ENCODE results near the gene TELO2. TPM values are rescaled to one million over a fixed set of nuclear protein-coding genes. Genes with fewer than 3 reads are reported as not detected.
A peak's percentile ranks its signal among the peaks of the same experiment; 100 is the strongest.
"Not testable (repeated sequence)": the region's sequence is repeated elsewhere in the genome, so short reads cannot be mapped to it uniquely, and the experiment has no call there.

TELO2 gene
- total RNA-seq, 2 experiments from 2014 or later = 29.7 to 30.8 TPM

DNA sequence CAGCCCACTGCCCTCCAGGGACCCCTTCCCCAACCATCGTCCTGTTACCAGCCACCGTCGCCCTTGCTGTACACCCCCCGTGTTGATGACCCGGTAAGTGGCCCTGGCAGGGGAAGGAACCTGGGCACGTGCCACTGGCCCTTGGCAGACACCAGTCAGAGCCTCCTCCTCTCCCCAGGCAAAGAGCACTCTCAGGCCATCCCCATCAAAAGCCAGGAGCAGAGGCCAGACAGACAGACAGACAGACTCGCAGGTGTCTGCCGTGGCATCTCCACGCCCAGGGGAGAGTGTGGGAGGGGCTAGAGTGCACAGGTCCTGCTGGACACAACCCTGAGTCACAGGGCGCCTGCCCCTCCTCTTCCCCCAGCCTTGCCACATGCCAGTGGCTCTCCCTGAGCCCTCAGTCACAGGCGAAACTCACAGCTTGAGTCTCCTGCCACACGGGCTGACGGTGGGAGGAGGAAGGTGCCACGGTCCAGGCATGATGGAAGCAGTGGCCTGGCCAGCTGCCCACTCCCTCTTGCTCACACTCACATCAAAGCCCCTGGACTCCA is 26.1 kb upstream of the TELO2 start:
- Mint-ChIP-seq H3K4me3 (no peak overlapping the region), H3K9me3 (no peaks in the 10 kb centered on the region), H3K27me3 (no peaks in the 10 kb centered on the region), H3K36me3 (ENCODE audit: low read depth) (peaks cover 9% of the 10 kb centered on the region), H3K4me1 (ENCODE audit: low read depth) (peaks cover 25% of the 10 kb centered on the region), H3K27ac (no peak overlapping the region)
- TF ChIP-seq, protein P1, sequence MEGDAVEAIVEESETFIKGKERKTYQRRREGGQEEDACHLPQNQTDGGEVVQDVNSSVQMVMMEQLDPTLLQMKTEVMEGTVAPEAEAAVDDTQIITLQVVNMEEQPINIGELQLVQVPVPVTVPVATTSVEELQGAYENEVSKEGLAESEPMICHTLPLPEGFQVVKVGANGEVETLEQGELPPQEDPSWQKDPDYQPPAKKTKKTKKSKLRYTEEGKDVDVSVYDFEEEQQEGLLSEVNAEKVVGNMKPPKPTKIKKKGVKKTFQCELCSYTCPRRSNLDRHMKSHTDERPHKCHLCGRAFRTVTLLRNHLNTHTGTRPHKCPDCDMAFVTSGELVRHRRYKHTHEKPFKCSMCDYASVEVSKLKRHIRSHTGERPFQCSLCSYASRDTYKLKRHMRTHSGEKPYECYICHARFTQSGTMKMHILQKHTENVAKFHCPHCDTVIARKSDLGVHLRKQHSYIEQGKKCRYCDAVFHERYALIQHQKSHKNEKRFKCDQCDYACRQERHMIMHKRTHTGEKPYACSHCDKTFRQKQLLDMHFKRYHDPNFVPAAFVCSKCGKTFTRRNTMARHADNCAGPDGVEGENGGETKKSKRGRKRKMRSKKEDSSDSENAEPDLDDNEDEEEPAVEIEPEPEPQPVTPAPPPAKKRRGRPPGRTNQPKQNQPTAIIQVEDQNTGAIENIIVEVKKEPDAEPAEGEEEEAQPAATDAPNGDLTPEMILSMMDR (IDR thresholded peaks at IDR 0.05) = no peak
- CTCF ChIA-PET = interaction anchor here (0.7 kb wide), 1 partner anchor 674 kb away, joined by 5 read pairs; no protein-coding TSS in a partner anchor
- H3K4me3 ChIP-seq (ENCODE audit: low read length) = no peak overlapping the region
- H3K4me1 ChIP-seq (ENCODE audit: insufficient read depth, low read length) = peaks cover 17% of the 10 kb centered on the region
- H3K27me3 ChIP-seq (ENCODE audit: control insufficient read depth in 1 of 2, insufficient read depth in 2 of 2, low read length in 2 of 2) = no peaks in the 10 kb centered on the region
- H3K36me3 ChIP-seq (ENCODE audit: insufficient read depth, low read length) = peaks cover 9% of the 10 kb centered on the region
- no peaks in the 10 kb centered on the region for H3K9me3 ChIP-seq (ENCODE audit: control insufficient read depth in 1 of 2, insufficient read depth in 1 of 2, low read length in 2 of 2)
- intact Hi-C loops (cut with DNase I, micrococcal nuclease) = no loop called here
- POLR2A ChIA-PET = no interaction called here
- H3K27ac ChIP-seq (ENCODE audit: low read depth in 1 of 2, low read length in 2 of 2) = no peak overlapping the region
- DNase-seq (no peak), ATAC-seq (ENCODE audit: poor library complexity) (no peak)

DNA sequence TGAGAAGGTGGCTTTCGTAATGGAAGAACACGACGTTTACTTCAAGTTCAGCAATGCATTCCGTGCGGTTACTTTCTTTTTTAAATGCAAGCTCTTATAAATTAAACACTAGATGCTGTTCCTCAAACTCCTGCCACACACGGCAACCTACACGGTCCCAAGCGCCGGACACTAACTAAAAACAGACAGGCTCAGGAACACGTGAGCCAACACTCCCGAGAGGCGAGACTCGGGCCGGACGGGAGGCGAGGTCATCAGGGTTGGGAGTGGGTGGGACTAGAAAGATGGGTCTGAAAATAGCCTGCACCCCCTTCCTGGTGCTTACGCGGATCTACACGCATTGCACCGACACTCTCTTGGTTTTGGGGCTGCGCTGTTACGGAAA is 24.7 kb upstream of the TELO2 start:
- no peak overlapping the region for H3K4me3 ChIP-seq (ENCODE audit: low read length)
- no peaks in the 10 kb centered on the region for H3K9me3 ChIP-seq (ENCODE audit: control insufficient read depth in 1 of 2, insufficient read depth in 1 of 2, low read length in 2 of 2)
- Mint-ChIP-seq H3K4me1 (ENCODE audit: low read depth) (peaks cover 34% of the 10 kb centered on the region), H3K27me3 (no peaks in the 10 kb centered on the region), H3K9me3 (no peaks in the 10 kb centered on the region), H3K27ac (no peak overlapping the region), H3K36me3 (ENCODE audit: low read depth) (peaks cover 4% of the 10 kb centered on the region), H3K4me3 (no peak overlapping the region)
- H3K36me3 ChIP-seq (ENCODE audit: insufficient read depth, low read length) = peaks cover 9% of the 10 kb centered on the region
- ATAC-seq (ENCODE audit: poor library complexity) (no peak), DNase-seq (no peak)
- CTCF ChIA-PET = no interaction called here
- no peaks in the 10 kb centered on the region for H3K27me3 ChIP-seq (ENCODE audit: control insufficient read depth in 1 of 2, insufficient read depth in 2 of 2, low read length in 2 of 2)
- H3K4me1 ChIP-seq (ENCODE audit: insufficient read depth, low read length) = peaks cover 23% of the 10 kb centered on the region
- H3K27ac ChIP-seq (ENCODE audit: low read depth in 1 of 2, low read length in 2 of 2) = no peak overlapping the region
- POLR2A ChIA-PET = no interaction called here
- intact Hi-C loops (cut with DNase I, micrococcal nuclease) = no loop called here
- TF ChIP-seq, protein P1 (IDR thresholded peaks at IDR 0.05) = no peak

DNA sequence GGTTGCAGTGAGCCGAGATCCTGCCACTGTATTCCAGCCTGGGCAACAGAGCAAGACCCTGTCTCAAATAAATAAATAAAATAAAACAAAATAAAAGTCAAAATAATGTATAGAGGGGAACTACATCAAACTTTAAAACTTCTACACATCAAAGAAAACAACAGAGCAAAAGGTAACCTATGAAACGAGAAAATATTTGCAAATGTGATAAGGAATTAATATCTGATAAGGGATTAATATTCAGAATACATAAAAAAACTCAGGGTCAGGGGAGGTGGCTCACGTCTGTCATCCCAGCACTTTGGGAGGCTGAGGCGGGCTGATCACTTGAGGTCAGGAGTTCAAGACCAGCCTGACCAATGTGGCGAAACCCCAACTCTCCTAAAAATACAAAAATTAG is 24.0 kb upstream of the TELO2 start:
- H3K36me3 ChIP-seq (ENCODE audit: insufficient read depth, low read length); H3K4me3 Mint-ChIP-seq; POLR2A ChIA-PET; CTCF ChIA-PET; H3K27me3 ChIP-seq (ENCODE audit: control insufficient read depth in 1 of 2, insufficient read depth in 2 of 2, low read length in 2 of 2); ATAC-seq (ENCODE audit: poor library complexity); DNase-seq; H3K36me3 Mint-ChIP-seq (ENCODE audit: low read depth); H3K27ac Mint-ChIP-seq; H3K9me3 Mint-ChIP-seq; H3K4me3 ChIP-seq (ENCODE audit: low read length); intact Hi-C loops (cut with DNase I, micrococcal nuclease); H3K9me3 ChIP-seq (ENCODE audit: control insufficient read depth in 1 of 2, insufficient read depth in 1 of 2, low read length in 2 of 2); H3K27me3 Mint-ChIP-seq; H3K27ac ChIP-seq (ENCODE audit: low read depth in 1 of 2, low read length in 2 of 2): not testable (repeated sequence)
- H3K4me1 Mint-ChIP-seq (ENCODE audit: low read depth) = peaks cover 37% of the 10 kb centered on the region
- peaks cover 31% of the 10 kb centered on the region for H3K4me1 ChIP-seq (ENCODE audit: insufficient read depth, low read length)

DNA sequence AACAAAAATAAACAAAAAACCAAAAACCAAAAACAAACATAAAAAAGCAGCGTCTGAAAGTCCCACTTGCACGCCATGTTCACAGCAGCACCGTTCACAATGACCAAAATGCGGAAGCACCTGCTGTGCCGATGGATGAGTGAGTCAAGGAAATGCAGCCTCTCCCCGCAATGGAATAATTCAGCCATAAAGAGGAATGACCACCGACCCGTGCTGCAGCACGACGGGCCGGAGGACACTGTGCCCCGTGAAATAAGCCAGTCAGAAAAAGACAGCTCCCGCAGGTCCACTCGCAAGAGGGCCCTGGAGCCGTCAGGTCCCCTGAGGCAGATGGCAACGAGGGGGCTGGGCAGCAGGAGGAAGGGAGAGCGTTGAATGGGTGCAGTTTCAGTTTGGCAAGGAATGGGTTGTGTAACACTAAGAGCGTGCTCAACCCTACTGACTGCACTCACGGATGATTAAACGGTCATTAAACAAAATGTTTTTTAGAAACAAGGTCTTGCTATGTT is 23.4 kb upstream of the TELO2 start:
- Histone ChIP-seq H3K27ac (ENCODE audit: low read depth in 1 of 2, low read length in 2 of 2) (no peak overlapping the region), H3K4me1 (ENCODE audit: insufficient read depth, low read length) (peaks cover 33% of the 10 kb centered on the region), H3K36me3 (ENCODE audit: insufficient read depth, low read length) (peaks cover 2% of the 10 kb centered on the region), H3K9me3 (ENCODE audit: control insufficient read depth in 1 of 2, insufficient read depth in 1 of 2, low read length in 2 of 2) (no peaks in the 10 kb centered on the region), H3K27me3 (ENCODE audit: control insufficient read depth in 1 of 2, insufficient read depth in 2 of 2, low read length in 2 of 2) (no peaks in the 10 kb centered on the region), H3K4me3 (ENCODE audit: low read length) (no peak overlapping the region)
- ChIA-PET CTCF (no interaction called here), POLR2A (no interaction called here)
- no peaks in the 10 kb centered on the region for H3K27me3 Mint-ChIP-seq
- H3K9me3 Mint-ChIP-seq = no peaks in the 10 kb centered on the region
- peaks cover 39% of the 10 kb centered on the region for H3K4me1 Mint-ChIP-seq (ENCODE audit: low read depth)
- no peak overlapping the region for H3K4me3 Mint-ChIP-seq
- intact Hi-C loops (cut with DNase I, micrococcal nuclease) = loop anchor here (10.0 kb wide), 4 partner anchors 45 to 575 kb away; partner anchors contain the start of genes NTHL1 (in 1 of the 2), TMEM204 (in 1 of the 2), TSC2 (in 1 of the 2) and UBE2I (in 1 of the 2)
- H3K27ac Mint-ChIP-seq = peak overlapping the region; percentile 17
- TF ChIP-seq, protein P1 (IDR thresholded peaks at IDR 0.05) = no peak
- peaks cover 4% of the 10 kb centered on the region for H3K36me3 Mint-ChIP-seq (ENCODE audit: low read depth)
- no peak for ATAC-seq (ENCODE audit: poor library complexity)
- DNase-seq = peak in 2 of 14 experiments; percentile 48 to 61
